Gastroesophageal sphincter (tissue), 3 donors: Measurements from ENCODE around the gene GZMH.

ENCODE experiments used
- POLR2AphosphoS5 ChIP-seq: sonication (generic); formaldehyde crosslinking; IDR thresholded peaks from one replicate; pipeline ENCODE4 v1.6.1; 2017; ENCODE audit warnings: antibody characterized with exemption
- TF ChIP-seq, protein P1 (sequence below), 4 experiments: fragments of 200-600 bp in 2 of 4; fragments of 450-650 bp in 2 of 4; sonication (generic) in 1 of 4; IDR thresholded peaks; one replicate each; pipeline ENCODE4 v1.5.1; 2017 to 2019; ENCODE audit warnings: antibody characterized with exemption in 4 of 4, mild to moderate bottlenecking in 2 of 4, moderate library complexity in 2 of 4

DNA sequence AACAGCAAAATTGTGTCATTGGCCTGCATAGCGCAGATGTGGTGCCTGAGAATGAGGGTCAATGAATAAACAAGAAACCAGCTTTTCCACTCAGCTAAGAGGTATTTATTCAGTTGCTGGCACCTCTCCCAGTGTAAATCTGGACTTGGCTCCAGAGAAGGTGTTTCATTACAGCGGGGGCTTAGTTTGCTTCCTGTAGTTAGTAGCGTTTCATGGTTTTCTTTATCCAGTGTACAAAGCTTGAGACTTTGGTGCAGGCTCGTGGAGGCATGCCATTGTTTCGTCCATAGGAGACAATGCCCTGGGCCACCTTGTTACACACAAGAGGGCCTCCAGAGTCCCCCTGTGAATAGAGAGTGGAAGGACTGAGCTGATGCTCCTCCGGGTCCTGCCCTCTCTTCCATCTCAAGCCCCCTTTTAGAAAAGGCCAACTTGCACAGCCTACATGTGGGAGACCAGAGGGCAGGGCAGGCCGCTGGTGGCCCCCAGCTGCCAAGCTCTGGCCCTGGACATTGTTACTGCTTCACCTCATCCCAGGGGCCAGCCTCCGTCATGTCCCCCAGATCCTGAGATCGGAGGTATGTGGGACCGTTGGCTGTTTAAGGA, 21.5 kb upstream of the GZMH start:
- TF ChIP-seq, protein P1, sequence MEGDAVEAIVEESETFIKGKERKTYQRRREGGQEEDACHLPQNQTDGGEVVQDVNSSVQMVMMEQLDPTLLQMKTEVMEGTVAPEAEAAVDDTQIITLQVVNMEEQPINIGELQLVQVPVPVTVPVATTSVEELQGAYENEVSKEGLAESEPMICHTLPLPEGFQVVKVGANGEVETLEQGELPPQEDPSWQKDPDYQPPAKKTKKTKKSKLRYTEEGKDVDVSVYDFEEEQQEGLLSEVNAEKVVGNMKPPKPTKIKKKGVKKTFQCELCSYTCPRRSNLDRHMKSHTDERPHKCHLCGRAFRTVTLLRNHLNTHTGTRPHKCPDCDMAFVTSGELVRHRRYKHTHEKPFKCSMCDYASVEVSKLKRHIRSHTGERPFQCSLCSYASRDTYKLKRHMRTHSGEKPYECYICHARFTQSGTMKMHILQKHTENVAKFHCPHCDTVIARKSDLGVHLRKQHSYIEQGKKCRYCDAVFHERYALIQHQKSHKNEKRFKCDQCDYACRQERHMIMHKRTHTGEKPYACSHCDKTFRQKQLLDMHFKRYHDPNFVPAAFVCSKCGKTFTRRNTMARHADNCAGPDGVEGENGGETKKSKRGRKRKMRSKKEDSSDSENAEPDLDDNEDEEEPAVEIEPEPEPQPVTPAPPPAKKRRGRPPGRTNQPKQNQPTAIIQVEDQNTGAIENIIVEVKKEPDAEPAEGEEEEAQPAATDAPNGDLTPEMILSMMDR (IDR thresholded peaks at IDR 0.05) = no peak
- no peak for TF ChIP-seq POLR2AphosphoS5
